WERI-Rb-1 (cell line): Measurements from ENCODE around the gene ADH5.

Source experiments
- DNase-seq: peaks from one replicate; pipeline ENCODE4 v3.0.0-alpha.2; 2020
- H3K27ac ChIP-seq: fragments of 250-450 bp; sonication (Bioruptor Pico); 2 replicates; pipeline ENCODE4 v1.5.1; 2020; ENCODE audit warnings: mild to moderate bottlenecking, moderate library complexity
- H3K27me3 ChIP-seq: fragments of 250-450 bp; sonication (Bioruptor Pico); 2 replicates; pipeline ENCODE4 v1.5.1; 2021; ENCODE audit warnings: mild to moderate bottlenecking, low read depth, moderate library complexity; ENCODE audit not compliant: insufficient read depth, severe bottlenecking
- H3K36me3 ChIP-seq: fragments of 250-450 bp; sonication (Bioruptor Pico); 2 replicates; pipeline ENCODE4 v1.5.1; 2020; ENCODE audit warnings: mild to moderate bottlenecking, moderate library complexity
- H3K4me3 ChIP-seq: 2 replicates; pipeline ENCODE4 v1.5.1; 2011; ENCODE audit warnings: low read depth, mild to moderate bottlenecking, control low read depth, low read length
- H3K9me3 ChIP-seq: fragments of 250-450 bp; sonication (Bioruptor Pico); 2 replicates; pipeline ENCODE4 v1.5.1; 2021; ENCODE audit warnings: mild to moderate bottlenecking, moderate library complexity; ENCODE audit not compliant: severe bottlenecking
- CTCF ChIP-seq: IDR thresholded peaks from 2 replicates; pipeline ENCODE4 v1.5.1; 2011; ENCODE audit warnings: low read depth, mild to moderate bottlenecking, control low read depth, inconsistent platforms, low read length

Gene ADH5

GRCh38 chr4:99079625-99080295 lies 8.8 kb downstream of the ADH5 start:
- DNase-seq, result no peak
- Histone ChIP-seq H3K36me3 (peaks cover 81% of the 10 kb centered on the region), H3K9me3 (no peaks in the 10 kb centered on the region), H3K4me3 (no peak overlapping the region), H3K27me3 (no peaks in the 10 kb centered on the region), H3K27ac (no peak overlapping the region)
- no peak for TF ChIP-seq CTCF

- Histone ChIP-seq H3K4me3 (no peak overlapping the region), H3K36me3 (peaks cover 79% of the 10 kb centered on the region), H3K9me3 (no peaks in the 10 kb centered on the region), H3K27ac (no peak overlapping the region), H3K27me3 (no peaks in the 10 kb centered on the region)
- no peak for TF ChIP-seq CTCF
- DNase-seq, result no peak
These were observed 9.5 kb downstream of the ADH5 start for GRCh38 chr4:99078931-99079624.

GRCh38 chr4:99078336-99078735 lies 10.3 kb downstream of the ADH5 start:
- H3K27me3 ChIP-seq, result no peaks in the 10 kb centered on the region
- TF ChIP-seq CTCF, result no peak
- H3K27ac ChIP-seq, result no peak overlapping the region; the same call in 1 of the 2 replicates
- DNase-seq, result no peak
- H3K4me3 ChIP-seq, result no peak overlapping the region
- H3K36me3 ChIP-seq, result peaks cover 80% of the 10 kb centered on the region
- no peaks in the 10 kb centered on the region for H3K9me3 ChIP-seq

- peak overlapping the region; percentile 14 for H3K27ac ChIP-seq
- no peaks in the 10 kb centered on the region for H3K9me3 ChIP-seq
- H3K4me3 ChIP-seq, result no peak overlapping the region
- H3K36me3 ChIP-seq, result peaks cover 80% of the 10 kb centered on the region
- H3K27me3 ChIP-seq, result no peaks in the 10 kb centered on the region
- no peak for DNase-seq
- TF ChIP-seq CTCF, result no peak
These were observed 11.4 kb downstream of the ADH5 start for GRCh38 chr4:99077177-99077576.

GRCh38 chr4:99076292-99076976 lies 12.2 kb downstream of the ADH5 start:
- no peak for TF ChIP-seq CTCF
- peak overlapping the region; percentile 29 for H3K27ac ChIP-seq
- DNase-seq, result no peak
- no peak overlapping the region for H3K4me3 ChIP-seq
- no peaks in the 10 kb centered on the region for H3K9me3 ChIP-seq
- H3K36me3 ChIP-seq, result peaks cover 75% of the 10 kb centered on the region
- no peaks in the 10 kb centered on the region for H3K27me3 ChIP-seq
